ENCODE data around the gene EVA1A. TPM values are rescaled to one million over a fixed set of nuclear protein-coding genes. Genes with fewer than 3 reads are reported as not detected.

Gene EVA1A
- total RNA-seq, 1 experiment from 2014 or later: 0.21 TPM

- H3K27me3 ChIP-seq (ENCODE audit: control insufficient read depth, insufficient read depth, low read length): no peaks in the 10 kb centered on the region
- in situ Hi-C loops (cut with HindIII; ENCODE audit: low pct_unique_long_range_greater_than_20kb, low sequenced_read_pairs) (no loop called here), intact Hi-C loops (cut with micrococcal nuclease; ENCODE audit: unreplicated experiment) (no loop called here)
- TF ChIP-seq TCF7L2 (IDR thresholded peaks at IDR 0.05; ENCODE audit: low read depth, low read length): no peak
- no peak for TF ChIP-seq POLR2AphosphoS5 (IDR thresholded peaks at IDR 0.05; ENCODE audit: low read depth, low read length)
- TF ChIP-seq CTCF (IDR thresholded peaks at IDR 0.05): no peak
- TF ChIP-seq REST (IDR thresholded peaks at IDR 0.05; ENCODE audit: insufficient read depth in 1 of 2, low read depth in 2 of 2, low read length in 1 of 2): no peak
- no peak for TF ChIP-seq SIN3A (IDR thresholded peaks at IDR 0.05; ENCODE audit: borderline replicate concordance, insufficient read depth, low read depth, low read length)
- no peaks in the 10 kb centered on the region for H3K9me3 ChIP-seq (ENCODE audit: control insufficient read depth, insufficient read depth, low read depth, low read length)
- BruUV-seq (replicated peaks): no TSS peak
- POLR2A ChIA-PET: no interaction called here
- H3K36me3 ChIP-seq (ENCODE audit: control insufficient read depth, insufficient read depth, low read length): no peaks in the 10 kb centered on the region
- H3K4me3 ChIP-seq (ENCODE audit: low read depth in 2 of 2, low read length in 2 of 2): no peak overlapping the region
- DNase-seq (ENCODE audit: low read depth, low spot score): no peak
- no peak overlapping the region for H3K27ac ChIP-seq (ENCODE audit: low read length)
- ATAC-seq: no peak
- no peaks in the 10 kb centered on the region for H3K4me1 ChIP-seq (ENCODE audit: control insufficient read depth, insufficient read depth, low read length)
- CTCF ChIA-PET: no interaction called here
These were observed 33.9 kb upstream of the EVA1A start for GRCh38 chr2:75594596-75594995.

- in situ Hi-C loops (cut with HindIII; ENCODE audit: low pct_unique_long_range_greater_than_20kb, low sequenced_read_pairs) (no loop called here), intact Hi-C loops (cut with micrococcal nuclease; ENCODE audit: unreplicated experiment) (no loop called here)
- Histone ChIP-seq H3K27me3 (ENCODE audit: control insufficient read depth, insufficient read depth, low read length) (no peaks in the 10 kb centered on the region; the same call in 1 of the 2 replicates), H3K9me3 (ENCODE audit: control insufficient read depth, insufficient read depth, low read depth, low read length) (no peaks in the 10 kb centered on the region), H3K4me3 (ENCODE audit: low read depth in 2 of 2, low read length in 2 of 2) (no peak overlapping the region), H3K36me3 (ENCODE audit: control insufficient read depth, insufficient read depth, low read length) (no peaks in the 10 kb centered on the region), H3K4me1 (ENCODE audit: control insufficient read depth, insufficient read depth, low read length) (no peaks in the 10 kb centered on the region), H3K27ac (ENCODE audit: low read length) (no peak overlapping the region)
- POLR2A ChIA-PET: no interaction called here
- TF ChIP-seq TCF7L2 (IDR thresholded peaks at IDR 0.05; ENCODE audit: low read depth, low read length) (no peak), POLR2AphosphoS5 (IDR thresholded peaks at IDR 0.05; ENCODE audit: low read depth, low read length) (no peak), SIN3A (IDR thresholded peaks at IDR 0.05; ENCODE audit: borderline replicate concordance, insufficient read depth, low read depth, low read length) (no peak), REST (IDR thresholded peaks at IDR 0.05; ENCODE audit: insufficient read depth in 1 of 2, low read depth in 2 of 2, low read length in 1 of 2) (no peak), CTCF (IDR thresholded peaks at IDR 0.05) (no peak)
- ATAC-seq (no peak), DNase-seq (ENCODE audit: low read depth, low spot score) (no peak)
- BruUV-seq (replicated peaks): no TSS peak
- CTCF ChIA-PET: no interaction called here
These were observed 32.1 kb upstream of the EVA1A start for GRCh38 chr2:75592888-75593287.

Measured in Panc1 (cell line).